ENCODE measurements around the gene LRRC7.

The LRRC7 gene

GRCh38 chr1:69776555-69776954, 208.8 kb downstream of the LRRC7 start:
- DNase-seq (ENCODE audit: low read depth), result no peak

DNA sequence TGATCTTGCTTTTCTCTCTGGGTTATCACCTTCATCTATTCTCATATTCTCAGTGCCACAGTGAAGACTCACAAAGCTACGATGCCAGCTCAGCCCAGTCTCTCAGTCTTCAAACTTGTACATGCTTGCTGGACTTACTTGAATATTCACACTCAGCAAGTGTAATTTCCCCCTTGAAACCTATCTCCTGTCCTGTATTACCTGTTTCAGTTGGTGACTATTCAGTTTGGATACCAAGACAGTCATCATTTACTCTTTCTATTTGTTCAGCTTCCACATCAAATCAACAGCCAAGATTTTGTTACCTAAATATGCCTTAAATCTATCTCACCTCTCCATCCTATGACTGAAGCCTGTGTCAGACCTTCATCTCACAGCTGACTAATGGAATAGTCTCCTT, 209.7 kb downstream of the LRRC7 start:
- no peak for DNase-seq (ENCODE audit: low read depth)

DNA sequence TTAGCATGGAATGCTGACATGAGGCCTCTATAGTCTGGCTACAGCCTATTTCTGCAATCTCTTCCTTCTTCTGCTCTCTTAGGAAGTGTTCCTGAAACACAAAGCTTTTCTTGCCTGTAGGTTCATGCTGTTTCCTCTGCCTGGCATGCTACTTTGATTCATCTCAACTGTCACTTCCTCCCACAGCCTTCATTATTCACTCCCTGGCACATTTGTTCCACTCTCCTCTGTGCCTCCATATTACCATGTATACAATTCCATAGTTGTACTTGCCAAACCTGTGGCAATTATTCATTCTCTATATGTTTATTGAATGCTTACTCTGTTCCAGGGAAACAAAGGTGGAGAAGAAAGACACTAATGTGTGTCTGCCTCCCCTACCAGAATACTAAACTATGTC, 210.2 kb downstream of the LRRC7 start:
- no peak for DNase-seq (ENCODE audit: low read depth)

GRCh38 chr1:69787151-69787550, 219.4 kb downstream of the LRRC7 start:
- DNase-seq (ENCODE audit: low read depth), result no peak

- no peak for DNase-seq (ENCODE audit: low read depth)
These were observed 223.6 kb downstream of the LRRC7 start for GRCh38 chr1:69791311-69791710.

DNA sequence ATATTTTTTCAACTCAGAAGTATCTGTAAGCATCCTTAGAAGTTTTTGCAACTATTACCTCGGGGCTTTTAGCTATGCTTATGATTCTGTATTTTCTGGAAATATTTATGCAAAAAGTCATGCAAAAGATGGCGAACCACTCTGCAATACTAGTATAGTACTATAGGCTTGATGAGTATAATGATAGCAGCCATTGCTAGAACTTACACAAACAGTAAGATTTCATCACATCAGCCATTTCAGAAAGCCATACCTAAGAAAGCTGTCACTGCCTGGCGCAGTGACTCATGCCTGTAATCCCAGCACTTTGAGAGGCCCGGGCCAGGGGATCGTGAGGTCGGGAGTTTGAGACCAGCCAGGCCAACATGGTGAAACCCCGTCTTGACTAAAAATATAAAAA, 227.1 kb downstream of the LRRC7 start:
- DNase-seq (ENCODE audit: low read depth), result no peak

GRCh38 chr1:69814926-69815325, 247.2 kb downstream of the LRRC7 start:
- DNase-seq (ENCODE audit: low read depth), result peak; percentile 11

GRCh38 chr1:69824932-69825331, 257.2 kb downstream of the LRRC7 start:
- DNase-seq (ENCODE audit: low read depth), result peak; percentile 17

DNA sequence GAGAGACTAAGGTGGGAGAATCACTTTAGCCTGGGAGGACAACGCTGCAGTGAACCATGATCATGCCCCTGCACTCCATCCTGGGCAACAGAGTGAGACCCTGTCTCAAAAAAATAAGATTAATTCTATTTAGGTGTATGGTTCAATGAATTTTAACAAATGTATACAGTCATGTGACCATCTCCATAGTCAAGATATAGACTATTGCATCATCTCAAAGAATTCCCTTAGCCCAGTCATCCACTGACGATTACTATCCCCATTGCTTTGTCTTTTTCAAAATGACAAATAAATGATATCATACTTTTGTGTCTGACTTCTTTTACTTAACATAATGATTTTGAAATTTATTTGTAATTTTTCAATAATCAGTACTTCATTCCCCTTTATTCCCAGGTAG, 260.0 kb downstream of the LRRC7 start:
- no peak for DNase-seq (ENCODE audit: low read depth)

DNA sequence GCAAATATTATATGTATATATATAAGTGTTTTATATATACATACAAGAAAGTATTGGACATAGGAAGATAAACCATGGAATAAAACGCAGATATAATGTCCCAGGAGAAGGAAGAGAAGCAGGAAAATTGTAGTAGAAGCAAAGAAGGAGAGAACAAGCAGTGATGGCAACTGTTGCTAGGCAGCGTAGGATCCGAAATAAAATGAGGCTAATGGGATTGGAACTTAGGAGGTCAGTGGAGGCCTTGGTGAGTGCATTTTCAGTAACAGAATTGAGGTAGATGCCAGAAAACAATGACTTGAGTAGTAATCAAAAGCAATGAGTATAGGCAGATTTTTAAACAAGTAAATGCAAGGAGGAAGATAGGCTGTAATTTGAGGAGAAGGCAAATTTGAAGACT, 265.8 kb downstream of the LRRC7 start:
- no peak for DNase-seq (ENCODE audit: low read depth)

DNA sequence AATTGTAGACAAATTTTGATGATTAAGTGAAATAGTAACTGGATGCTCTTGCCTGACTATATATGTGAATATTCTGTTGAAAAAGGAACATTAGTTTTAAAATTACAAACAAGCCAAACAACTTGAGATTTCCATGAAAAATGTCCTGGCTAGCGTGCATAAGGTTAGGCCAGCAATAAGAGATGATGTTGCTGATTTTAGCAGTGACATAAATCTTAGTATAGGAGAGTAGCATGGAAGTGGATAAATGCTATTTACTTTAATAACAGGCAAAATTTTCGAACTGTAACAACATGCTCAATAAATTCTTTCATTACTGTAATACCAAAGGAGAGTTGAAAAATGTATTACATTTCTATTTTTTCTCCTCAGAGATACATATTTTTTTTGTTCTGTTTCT, 266.6 kb downstream of the LRRC7 start:
- no peak for DNase-seq (ENCODE audit: low read depth)

DNA sequence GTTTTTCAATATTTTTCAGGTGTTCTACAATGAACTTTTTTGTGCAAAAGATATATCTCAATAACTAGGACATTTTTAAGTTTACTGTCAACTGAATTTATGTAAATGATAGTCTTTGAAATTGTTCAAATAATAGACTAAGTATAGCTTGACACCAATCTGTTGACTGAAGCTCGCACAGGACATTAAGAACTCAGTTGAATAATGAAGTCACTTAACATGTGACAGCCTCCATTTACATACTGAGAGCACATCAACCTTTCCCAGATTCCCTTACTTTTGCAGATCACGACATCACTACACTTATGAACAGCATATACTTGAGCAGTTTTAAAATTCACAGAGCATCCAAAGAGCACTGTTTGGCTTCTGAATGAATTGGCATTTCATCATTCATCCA, 268.2 kb downstream of the LRRC7 start:
- DNase-seq (ENCODE audit: low read depth), result no peak

- DNase-seq (ENCODE audit: low read depth), result no peak
These were observed 269.4 kb downstream of the LRRC7 start for GRCh38 chr1:69836971-69837636.

GRCh38 chr1:69842326-69842725, 274.6 kb downstream of the LRRC7 start:
- no peak for DNase-seq (ENCODE audit: low read depth)

DNA sequence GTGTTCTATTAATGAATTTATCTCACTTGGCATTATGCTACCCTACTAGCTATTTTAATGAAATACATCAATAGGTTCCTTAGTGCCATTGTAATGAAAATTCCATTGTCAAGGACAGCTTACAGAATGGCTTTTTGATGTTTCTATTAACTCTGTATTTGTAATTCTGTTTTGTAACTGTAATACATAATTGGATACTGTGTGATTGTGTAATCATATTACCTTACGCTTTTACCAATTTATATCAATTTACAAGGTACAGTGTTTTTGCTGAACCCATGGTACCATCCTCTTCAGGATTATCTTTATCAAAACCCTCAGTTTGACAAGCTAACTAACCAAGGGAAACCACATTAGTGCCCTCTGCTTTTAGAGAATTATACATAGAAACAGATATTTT, 277.9 kb downstream of the LRRC7 start:
- no peak for DNase-seq (ENCODE audit: low read depth)

GRCh38 chr1:69846267-69846666, 278.5 kb downstream of the LRRC7 start:
- no peak for DNase-seq (ENCODE audit: low read depth)

DNA sequence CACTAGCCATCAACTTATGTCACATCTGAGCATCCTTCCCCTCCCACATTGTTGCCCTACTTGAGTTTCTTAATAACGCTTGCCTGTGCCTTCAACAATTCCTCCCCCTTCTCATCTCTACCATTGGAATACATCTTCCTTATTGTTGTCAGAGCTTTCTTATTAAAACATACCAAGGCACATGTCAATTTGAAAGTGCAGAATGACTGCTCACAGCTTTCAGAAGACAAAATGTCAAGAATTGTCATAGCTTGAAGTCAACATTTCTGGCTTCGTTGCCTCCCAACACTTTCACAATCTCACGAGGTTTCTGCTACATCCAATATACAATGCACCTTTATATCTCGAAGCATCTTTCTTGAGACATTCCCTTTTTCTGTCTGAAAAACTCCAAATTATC, 279.9 kb downstream of the LRRC7 start:
- DNase-seq (ENCODE audit: low read depth), result no peak

GRCh38 chr1:69852151-69852550, 284.4 kb downstream of the LRRC7 start:
- DNase-seq (ENCODE audit: low read depth), result no peak

DNA sequence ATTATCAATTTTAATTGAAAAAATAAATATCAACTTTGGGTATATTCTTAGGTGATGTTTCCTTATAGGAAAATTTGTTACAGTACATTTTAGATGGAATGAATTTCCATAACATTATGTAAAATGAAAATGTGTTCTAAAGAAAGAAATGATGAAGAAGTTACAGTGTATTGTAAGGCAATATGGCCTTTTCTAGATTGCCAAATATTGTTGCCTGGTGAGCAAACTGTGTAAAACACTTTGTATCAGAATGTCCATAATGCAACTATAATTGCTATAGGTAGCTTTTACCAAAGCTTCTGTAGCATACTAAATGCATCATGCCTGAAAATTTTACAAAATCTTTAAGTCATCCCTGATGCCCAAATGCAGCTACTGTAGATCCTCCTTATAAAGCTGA, 285.0 kb downstream of the LRRC7 start:
- DNase-seq (ENCODE audit: low read depth), result no peak

GRCh38 chr1:69858534-69858933, 290.8 kb downstream of the LRRC7 start:
- no peak for DNase-seq (ENCODE audit: low read depth)

GRCh38 chr1:69861641-69862040, 293.9 kb downstream of the LRRC7 start:
- no peak for DNase-seq (ENCODE audit: low read depth)

DNA sequence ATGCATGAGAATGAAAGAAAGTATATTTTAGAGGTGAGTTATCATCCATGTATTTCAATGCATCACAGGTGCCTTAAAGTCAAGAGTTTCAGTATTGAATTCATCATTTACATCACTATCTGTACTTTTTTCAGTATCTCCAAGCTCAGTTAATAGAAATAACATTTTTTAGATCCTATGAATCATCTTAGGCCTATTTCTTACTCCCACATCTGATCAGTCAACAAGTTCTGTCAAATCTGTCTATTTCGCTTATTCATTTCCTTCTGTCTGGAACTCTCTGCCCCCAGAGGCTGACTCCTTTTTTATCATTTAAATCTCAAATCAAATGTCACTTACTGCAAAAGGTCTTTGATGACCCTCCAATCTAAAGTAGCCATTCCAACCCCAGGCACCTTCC, 295.2 kb downstream of the LRRC7 start:
- no peak for DNase-seq (ENCODE audit: low read depth)

- no peak for DNase-seq (ENCODE audit: low read depth)
These were observed 296.0 kb downstream of the LRRC7 start for GRCh38 chr1:69863704-69864103.

GRCh38 chr1:69871412-69871811, 303.7 kb downstream of the LRRC7 start:
- DNase-seq (ENCODE audit: low read depth), result no peak

- DNase-seq (ENCODE audit: low read depth), result no peak
These were observed 310.6 kb downstream of the LRRC7 start for GRCh38 chr1:69878338-69878737.
